HEK293 (cell line): Measurements from ENCODE around the gene CCSER2.

Source experiments
- CTCF ChIP-seq: fragments of 450-650 bp; formaldehyde crosslinking; IDR thresholded peaks from 2 replicates; pipeline ENCODE4 v1.5.1; 2016; ENCODE audit warnings: missing biosample characterization, missing genetic modification characterization
- ZNF239 ChIP-seq: fragments of 450-650 bp; formaldehyde crosslinking; IDR thresholded peaks from 2 replicates; pipeline ENCODE4 v1.5.1; 2016; ENCODE audit warnings: missing biosample characterization, missing genetic modification characterization

- TF ChIP-seq CTCF (tag by site-specific recombination), result no peak
- TF ChIP-seq ZNF239 (tag by site-specific recombination), result no peak
These were observed 1.7 kb downstream of the CCSER2 start for GRCh38 chr10:84329986-84330651.
